CD4-positive, alpha-beta T cell treated with Interleukin-1 beta for 1 hour (primary cell): Measurements from ENCODE around the gene CD300LB.
A peak's percentile ranks its signal among the peaks of the same experiment; 100 is the strongest.
"Not testable (repeated sequence)": the region's sequence is repeated elsewhere in the genome, so short reads cannot be mapped to it uniquely, and the experiment has no call there.

Source experiments
- DNase-seq, 2 donors: peaks; one replicate each; pipeline ENCODE4 v3.0.0-alpha.2; 2020 to 2022

The CD300LB gene

DNA sequence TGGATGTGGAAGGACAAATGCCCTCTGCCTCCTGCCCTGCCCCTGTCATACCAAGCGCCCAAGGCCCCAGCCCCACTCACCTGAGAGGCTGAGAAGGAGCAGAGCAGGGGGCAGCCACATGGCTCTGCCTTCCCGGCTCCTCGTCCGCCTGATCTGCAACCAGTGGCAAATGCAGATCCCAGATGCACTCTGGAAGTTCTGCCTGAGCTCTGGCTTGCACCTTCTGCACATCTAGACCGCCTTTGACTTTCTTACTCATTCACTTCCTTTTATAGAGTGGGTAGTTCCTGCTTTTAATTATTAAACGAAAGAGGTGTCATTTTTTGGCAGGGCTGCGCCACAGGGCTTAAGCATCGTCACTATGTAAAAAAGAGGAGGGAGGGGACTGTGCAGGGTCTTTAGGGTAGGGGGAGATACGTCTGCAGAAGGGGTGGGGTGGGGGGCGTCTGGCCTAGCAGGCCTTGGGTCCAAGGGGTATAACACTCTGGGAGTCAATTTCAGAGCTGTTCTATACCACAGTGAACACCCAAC is at the start of gene CD300LB:
Gene CD300LB, minus strand, starts transcription at position 245 of the 531 bp plus-strand sequence. Its CDS starts 125 bp downstream, at position 120.
- DNase-seq: peak in 1 of 2 donors; percentile 13

DNA sequence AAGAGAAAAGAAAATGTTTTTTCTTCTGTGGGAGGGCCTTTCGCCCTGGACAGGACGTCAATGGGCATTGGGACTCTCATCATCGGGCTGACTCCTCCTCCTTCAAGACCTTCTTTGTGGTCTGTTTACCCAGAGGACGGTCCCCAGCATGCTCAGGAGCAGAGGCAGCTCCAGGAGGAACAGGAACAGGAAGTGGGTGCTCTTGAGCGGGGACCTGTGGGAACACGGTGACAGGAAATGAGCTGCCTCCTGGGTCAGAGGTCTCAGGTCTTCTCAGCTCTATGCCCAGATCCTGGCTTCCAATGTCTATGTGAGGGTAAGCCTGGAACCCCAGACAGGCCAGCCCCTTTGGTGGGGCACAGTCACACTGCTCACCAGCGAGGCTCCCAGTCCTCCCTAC is 48.6 kb upstream of the CD300LB start:
- no peak for DNase-seq

DNA sequence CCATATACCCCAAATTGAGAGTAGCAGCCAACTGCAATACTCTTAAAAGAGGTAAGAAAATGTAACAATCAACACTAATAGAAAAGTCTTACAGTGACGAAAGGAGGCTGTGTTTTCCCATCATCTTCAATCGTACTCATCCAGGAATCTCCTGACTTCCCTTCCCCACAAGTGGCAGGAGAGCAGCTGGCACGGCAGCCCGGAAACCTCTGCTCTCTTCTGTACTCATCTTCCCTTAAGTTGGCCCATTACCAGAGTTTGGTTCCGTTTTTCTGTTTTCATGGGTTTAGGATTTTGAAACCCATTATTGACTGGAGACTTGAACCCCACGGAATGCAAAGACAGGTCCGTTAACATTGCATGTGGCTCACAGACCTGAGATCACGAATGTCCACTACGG is 47.7 kb upstream of the CD300LB start:
- no peak for DNase-seq

DNA sequence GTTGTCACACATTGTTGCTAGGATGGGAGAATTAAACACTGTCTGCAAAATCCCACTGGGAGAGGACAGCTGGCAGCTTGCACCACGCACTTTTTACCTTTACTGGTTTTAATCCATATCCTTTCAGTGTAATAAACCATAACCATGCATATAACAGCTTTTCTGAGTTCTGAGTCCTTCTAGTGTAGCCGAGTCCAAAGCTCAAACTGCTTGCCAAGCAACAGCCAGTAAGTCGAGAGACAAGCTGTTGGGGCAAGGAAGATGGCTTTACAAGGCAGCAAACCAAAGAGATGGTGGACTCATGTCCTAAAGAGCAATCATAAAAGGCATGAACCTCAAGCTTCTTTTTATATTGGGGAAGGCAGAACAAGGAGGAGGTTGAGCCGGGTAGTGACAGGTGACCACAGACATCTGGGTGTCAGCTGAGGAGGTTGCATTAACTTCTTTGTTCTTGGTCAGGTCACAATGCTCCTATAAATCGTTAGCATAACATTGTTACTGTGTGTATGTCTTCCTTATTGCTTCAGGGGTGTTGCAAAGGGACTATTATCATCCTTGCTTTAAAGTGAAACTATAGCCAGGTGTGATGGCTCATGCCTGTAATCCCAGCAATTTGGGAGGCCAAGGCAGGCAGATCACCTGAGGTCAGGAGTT is 43.3 kb upstream of the CD300LB start:
- DNase-seq: no peak

DNA sequence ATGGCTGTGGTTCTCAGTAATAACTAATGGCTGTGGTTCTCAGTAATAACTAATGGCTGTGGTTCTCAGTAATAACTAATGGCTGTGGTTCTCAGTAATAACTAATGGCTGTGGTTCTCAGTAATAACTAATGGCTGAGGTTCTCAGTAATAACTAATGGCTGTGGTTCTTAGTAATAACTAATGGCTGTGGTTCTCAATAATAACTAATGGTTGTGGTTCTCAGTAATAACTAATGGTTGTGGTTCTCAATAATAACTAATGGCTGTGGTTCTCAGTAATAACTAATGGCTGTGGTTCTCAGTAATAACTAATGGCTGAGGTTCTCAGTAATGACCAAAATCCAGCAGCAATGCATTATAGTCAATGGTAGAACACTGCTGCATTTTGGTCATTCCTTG is 42.4 kb upstream of the CD300LB start:
- DNase-seq: not testable (repeated sequence)

DNA sequence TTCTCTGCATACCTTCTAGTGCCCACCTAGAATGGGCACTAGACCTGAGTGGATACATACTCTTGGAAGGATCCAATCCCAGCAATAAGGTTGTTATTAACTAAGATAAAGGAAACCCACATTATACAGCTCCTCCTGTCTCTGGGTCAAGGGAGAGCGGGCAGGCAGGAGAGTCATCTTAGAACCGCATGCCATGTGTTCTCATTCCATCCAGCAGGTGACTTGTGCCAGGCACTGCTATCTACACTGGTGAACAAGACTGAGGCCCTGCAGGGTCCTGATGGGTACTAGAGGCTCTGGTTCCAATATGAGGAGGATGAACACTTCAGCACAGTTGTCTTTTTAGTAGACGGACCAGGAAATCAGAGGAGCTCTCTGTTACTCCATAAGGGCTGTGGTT is 41.9 kb upstream of the CD300LB start:
- DNase-seq: no peak

DNA sequence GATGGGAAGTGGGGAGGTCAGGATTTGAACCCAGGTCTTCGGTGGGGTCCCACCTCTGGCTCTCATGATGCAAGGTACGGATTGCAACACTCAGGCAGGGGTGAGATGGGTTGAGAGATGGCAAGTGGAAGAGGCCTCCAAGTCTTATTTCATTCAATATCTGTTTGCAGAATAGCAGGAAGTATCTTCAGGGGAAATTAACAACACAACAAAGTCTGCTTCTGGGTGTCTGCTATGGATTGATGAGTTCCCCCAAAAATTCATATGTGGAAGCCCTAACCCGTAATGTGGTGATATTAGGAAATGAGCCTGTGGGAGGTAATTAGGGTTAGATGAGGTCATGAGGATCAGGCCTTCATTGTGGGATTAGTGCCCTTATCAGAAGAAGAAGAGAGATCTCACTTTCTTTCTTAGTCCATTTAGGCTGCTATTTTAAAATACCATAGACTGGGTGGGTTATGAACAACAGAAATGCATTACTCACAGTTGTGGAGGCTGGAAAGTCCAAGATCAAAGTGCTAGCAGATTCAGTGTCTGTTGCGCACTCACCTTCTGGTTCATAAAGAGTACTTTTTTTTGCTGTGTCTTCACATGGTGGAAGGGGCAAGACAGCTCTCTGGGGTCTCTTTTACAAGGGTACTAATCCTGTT is 40.5 kb upstream of the CD300LB start:
- peak in 1 of 2 donors; percentile 5 for DNase-seq

DNA sequence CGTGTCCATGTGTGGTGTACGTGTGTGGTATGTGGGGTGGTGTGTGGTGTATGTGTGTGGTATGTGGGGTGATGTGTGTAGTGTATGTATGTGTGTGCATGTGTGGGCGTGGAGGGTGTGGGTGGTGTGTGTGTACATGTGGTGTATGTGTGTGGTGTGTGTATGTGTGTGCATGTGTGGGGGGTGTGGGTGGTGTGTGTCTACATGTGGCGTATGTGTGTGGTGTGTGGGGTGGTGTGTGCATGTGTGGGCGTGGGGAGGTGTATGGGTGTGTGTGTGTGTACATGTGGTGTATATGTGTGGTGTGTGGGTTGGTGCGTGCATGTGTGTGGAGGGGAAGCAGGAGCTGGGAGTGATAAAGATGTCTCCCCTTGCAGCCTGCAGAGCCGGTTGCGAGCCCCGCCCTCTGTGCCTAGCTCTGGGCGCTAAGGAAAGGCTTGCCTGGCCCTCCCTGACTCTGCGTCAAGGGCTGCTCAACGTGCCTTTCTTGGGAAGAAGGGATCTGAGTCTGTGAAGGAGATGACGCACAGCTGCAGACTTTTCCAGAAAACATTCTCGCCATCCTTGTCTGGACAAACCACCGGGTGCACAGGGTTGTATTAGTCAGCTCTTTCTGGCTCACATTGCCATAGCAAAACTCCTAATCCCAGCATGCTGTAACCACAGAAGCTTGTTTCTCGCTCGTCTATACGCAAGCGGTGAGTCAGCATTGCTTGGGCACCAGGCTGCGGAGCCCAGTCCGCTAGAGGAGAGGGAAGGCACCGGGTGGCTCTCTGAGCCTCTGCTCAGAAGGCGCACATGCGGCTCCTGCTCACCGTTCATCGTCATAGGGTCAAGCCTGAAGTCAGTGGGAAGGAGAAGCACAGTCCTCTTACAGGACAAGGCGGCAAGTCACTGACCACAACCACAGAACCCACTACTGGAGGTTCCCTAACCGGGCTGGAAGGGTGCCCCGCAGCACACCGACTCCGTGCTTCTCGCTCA is 38.0 kb upstream of the CD300LB start:
- DNase-seq: peak in 1 of 2 donors; percentile 83

DNA sequence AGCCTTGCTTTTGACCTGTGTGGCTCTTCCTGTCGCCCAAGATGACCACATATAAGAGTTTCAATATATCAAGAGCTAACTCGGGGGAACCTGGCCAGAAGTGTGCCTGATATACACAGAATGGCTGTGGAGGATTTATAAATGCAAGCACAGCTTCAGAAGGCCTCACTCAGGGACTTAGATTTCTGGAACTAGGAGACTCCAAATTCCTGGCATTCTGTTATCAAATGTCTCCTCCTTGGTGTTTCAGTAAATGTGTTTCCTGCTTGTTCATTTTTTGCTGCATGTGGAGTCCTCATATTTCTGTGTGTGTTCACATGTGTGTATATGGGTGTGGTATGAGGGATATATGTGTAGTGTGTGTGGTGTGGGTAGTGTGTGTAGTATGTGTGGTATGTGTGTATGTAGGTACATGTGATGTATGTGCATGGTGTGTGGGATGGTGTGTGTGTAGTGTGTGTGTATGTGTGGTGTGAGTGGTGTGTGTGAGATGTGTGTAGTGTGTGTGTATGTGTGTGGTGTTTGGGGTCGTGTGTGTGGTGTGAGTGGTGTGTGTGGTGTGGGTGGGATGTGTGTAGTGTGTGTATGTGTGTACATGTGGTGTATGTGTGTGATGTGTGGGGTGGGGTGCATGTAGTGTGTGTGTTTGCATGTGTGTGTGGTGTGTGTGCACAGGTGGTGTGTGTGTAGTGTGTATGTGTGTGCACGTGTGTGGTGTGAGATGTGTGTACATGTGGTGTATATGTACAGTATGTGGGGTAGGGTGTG is 37.0 kb upstream of the CD300LB start:
- DNase-seq: no peak

DNA sequence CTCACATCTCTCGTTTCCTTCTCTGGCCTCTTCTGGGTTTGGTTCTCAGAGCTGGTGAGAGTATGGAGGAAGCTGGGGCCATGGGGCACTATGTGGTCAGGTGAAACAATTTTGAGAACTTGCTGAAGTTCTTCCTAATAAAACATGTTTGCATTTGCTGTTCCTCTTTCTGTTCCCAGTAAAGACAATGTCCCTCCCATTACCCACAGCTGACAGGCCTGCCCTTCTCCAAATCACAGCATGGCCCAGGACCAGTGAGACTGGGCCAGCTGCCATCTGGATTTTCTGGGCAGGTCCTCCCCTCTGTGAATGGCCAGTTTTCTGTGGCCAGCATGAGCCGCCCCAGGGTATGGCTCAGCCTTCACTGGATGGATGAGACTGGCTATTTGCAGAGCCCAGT is 36.1 kb upstream of the CD300LB start, which contains the start of gene CD300H:
Gene CD300H, minus strand, starts transcription at position 113 of the 400 bp plus-strand sequence.
- peak in 1 of 2 donors; percentile 17 for DNase-seq

DNA sequence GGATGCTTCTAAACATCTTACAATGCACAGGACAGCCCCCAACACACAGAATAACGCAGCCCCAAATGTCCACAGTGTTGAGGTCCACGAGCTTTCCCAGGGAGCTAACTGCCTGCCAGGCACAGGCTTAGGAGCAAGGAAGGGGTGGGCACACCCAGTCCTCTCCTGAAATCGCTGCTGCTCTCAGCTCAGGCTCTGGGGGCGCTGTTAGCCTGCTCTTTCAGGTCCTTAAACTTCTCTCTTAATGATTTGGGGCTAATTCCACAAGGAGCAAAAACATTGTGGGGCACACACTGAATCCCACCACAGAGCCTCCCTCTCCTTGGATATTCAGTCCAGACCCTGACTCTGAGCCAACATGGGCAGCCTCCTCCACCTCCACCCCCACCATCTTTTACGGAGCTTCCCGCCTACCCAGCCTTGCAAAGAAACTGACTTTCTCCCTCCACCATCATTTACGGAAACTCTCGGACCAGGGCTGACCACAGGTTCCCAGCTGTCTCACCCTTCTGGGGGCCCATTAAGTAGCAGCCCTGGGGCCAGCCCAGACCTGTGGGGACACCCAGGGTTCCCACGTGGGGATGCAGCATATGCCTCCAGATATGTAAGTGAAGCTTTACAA is 35.0 kb upstream of the CD300LB start:
- peak; percentile 17 to 40 for DNase-seq

DNA sequence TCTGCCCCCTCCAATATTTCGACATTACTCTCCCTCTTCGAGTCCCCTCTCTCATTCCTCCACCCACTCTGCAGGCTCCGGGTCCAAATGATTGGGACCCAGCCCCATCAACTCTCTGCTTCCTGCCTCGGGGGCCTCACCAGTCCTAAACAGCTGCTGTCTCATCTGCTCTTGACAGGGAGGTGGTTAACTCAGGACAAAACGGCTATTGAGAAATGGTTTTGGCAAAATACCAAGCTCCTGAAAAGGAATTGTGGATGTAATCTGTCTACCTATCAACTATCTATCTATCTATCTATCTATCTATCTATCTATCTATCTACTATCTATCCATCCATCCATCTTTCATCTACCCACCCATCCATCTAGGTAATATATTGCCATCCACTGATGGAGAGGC is 33.9 kb upstream of the CD300LB start:
- DNase-seq: no peak

DNA sequence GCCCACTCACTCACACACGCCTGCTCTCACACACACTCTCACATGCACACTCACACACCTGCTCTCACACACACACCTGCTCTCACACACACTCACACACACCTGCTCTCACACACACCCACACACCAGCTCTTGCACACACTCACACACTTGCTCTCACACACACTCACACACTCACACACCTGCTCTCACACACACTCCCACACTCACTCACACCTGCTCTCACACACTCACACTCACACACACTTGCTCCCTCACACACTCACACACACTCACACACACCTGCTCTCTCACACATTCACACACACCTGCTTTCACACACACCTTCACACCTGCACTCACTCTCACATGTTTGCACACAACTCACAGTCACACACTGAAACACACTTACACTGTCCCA is 32.1 kb upstream of the CD300LB start:
- no peak for DNase-seq

DNA sequence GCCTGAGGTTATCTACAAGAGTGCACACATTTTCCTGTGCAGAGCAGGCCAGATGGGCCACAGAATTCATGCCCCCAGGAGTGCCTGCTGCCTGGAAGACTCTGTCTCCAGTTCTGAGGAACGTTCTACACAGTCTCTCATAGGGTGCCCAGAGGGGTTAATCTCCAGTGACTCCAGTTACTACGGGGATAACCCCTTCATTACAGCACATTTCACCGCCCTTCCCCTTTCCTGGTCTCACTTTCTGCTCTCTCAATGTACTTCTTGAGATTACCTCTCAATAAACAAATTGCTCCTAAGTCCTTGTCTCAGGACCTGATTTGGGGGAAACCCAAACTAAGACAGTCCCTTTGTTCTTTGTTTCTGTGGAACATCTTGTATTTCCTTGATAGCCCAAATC is 30.3 kb upstream of the CD300LB start:
- no peak for DNase-seq

DNA sequence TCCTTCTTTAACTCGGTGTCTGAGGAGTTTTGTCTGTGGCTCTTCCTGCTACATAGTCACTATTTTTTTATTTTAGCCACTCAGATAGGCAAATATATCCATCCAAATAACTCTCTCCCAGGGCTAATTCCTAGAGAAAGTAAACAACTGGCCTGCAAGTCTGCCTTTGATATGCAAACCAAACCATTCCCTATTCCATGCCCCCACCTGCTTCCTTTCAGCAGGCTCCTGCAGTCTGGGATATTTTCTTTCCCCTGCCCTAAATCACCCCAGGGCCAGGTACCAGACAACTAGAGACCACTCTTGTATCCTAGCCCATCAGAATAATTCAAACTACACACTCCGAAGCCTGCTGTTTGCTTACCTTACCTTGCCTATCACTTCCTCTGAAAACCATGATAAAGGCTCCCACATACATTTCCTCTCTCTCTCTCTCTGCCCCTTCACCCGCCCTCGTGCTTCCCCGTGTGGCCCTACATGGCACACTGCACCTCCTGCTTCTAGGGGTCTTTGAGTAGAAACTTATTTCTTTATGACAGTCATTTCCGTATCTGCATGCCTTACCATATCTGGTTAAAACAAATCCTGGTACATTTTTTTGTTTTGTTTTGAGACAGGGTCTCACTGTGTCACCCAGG is 27.7 kb upstream of the CD300LB start:
- DNase-seq: no peak

DNA sequence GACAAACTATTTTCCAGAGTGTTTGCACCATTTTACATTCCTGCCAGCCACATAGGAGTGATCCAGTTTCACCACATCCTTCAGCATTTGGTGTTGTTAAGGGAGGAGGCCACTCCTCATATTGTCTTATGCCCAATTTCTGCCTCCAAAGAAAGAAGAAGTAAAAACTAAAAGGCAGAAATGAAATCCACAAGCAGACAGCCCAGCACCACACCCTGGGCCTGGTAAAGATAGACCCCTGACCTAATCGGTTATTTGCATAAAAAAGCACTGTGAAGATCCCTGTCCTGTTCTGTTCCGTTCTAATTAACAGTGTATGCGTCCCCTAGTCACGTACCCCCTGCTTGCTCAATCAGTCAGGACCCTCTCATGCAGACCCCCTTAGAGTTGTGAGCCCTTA is 27.1 kb upstream of the CD300LB start:
- not testable (repeated sequence) for DNase-seq

DNA sequence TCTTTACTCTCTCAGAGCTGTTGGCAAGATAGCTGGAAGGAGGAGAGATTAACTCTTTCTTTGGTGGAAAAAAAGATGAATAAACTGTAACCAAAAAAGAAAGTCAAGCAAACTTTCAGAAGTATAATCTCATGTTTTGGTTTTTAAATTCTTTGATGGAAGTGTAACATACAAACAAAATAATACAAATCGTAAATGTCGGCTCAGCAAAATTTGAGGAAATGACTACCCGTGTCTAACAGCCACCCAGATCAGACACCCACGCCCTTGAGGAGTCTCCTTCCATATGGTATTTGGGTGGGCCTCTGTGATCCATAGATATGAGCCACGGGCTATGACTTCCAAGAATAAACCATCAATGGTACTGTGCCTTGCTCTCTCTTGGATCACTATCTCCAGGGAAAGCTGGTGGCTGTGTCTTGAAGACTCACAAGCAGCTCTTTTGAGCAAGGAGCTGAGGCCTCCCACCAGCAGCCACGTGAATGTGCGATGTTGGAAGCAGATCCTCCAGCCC is 24.2 kb upstream of the CD300LB start:
- DNase-seq: no peak

DNA sequence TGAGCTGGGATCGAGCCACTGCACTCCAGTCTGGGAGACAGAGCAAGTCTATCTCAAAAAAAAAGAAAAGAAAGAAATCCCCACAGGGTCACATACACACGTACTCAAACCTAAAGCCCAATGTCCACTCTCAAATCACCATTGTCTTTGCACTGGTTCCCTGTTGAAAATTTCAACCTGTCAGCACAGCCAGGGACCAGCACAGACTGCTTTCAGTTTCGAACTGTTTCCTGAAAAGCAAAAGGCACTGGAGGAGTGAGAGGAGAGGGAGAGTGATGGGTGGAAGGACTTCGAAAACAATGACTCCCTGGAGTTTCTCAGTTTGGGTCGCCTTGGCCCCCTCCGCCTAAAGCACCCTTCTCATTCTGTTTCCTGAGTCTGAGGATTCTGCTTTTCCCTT is 23.6 kb upstream of the CD300LB start:
- no peak for DNase-seq

DNA sequence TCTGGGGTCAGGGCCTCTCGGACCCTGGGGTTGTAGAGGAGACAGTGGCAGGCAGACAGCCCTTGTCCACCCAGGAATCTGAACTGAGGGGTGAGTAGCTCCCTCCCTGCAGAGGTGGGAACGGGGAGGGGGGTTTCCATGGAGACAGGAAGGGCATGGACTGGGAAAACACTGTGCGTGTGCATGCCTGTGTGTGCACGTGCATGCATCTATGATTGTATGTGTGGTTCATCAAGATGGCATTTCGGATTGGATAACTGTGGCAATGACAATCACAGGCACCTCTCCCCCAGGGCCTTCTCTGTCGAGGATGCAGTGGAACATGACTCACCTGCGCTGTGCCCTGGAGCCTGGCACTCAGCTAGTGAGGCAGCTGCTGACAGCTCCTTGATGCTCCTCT is 20.8 kb upstream of the CD300LB start:
- no peak for DNase-seq

DNA sequence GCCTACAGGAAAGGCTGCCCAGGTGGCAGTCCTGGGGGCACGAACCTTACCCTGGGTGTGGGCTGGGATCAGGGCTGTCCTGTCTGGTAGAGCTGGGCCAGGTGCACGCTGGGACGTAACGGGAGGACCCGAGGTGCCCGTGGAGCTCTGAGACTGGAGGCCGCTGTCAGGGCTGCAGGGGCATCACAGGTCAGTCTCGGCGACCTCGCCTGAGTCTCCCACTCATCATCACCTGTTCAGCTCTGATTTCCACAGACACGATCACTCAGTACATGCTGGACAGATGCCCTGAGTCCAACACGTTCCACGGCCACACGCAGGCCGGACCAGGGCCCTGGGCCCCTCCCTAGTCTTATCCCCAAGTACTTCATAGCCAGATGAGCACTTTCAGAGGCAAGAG is 19.3 kb upstream of the CD300LB start:
- no peak for DNase-seq

DNA sequence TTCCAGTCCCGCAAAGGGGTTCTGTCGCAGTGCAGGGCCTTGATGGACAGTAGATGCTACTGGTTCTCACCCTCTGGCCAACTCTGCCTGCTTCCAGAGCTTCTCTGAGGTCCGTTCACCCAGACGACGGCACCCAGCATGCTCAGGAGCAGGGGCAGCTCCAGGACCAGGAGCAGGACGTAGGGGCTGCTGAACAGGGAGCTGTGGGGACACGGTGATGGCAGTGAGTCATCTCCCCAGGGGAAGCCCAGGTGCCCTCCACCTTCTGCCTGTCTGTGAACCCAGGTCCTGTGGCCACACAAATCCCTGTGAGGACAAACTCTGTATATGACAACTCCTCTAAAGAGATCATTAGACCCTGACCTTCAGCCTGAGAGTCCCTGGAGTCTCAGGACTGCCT is 18.1 kb upstream of the CD300LB start:
- DNase-seq: no peak
